IPS DF 4.7 (cell line): ENCODE data around the gene OGFR.

Experiments
- DNase-seq: peaks from one replicate; pipeline ENCODE4 v3.0.0-alpha.2; 2013; ENCODE audit warnings: low spot score; ENCODE audit errors: extremely low read depth

OGFR gene

GRCh38 chr20:62824476-62825332, 20.1 kb downstream of the OGFR start:
- no peak for DNase-seq

GRCh38 chr20:62825333-62825985, 20.8 kb downstream of the OGFR start:
- DNase-seq = no peak

- no peak for DNase-seq
These were observed 21.5 kb downstream of the OGFR start for GRCh38 chr20:62825986-62826645.

- DNase-seq = no peak
These were observed 22.1 kb downstream of the OGFR start for GRCh38 chr20:62826646-62827310.

GRCh38 chr20:62827311-62828038, 22.8 kb downstream of the OGFR start:
- no peak for DNase-seq

GRCh38 chr20:62828051-62828450, 23.4 kb downstream of the OGFR start:
- no peak for DNase-seq

- no peak for DNase-seq
These were observed 24.0 kb downstream of the OGFR start for GRCh38 chr20:62828511-62829230.

GRCh38 chr20:62829231-62830230, 24.9 kb downstream of the OGFR start:
- no peak for DNase-seq

- no peak for DNase-seq
These were observed 25.6 kb downstream of the OGFR start for GRCh38 chr20:62830251-62830650.

- no peak for DNase-seq
These were observed 26.2 kb downstream of the OGFR start for GRCh38 chr20:62830821-62831220.

- DNase-seq = no peak
These were observed 26.7 kb downstream of the OGFR start for GRCh38 chr20:62831361-62831788.

GRCh38 chr20:62831854-62832211, 27.2 kb downstream of the OGFR start:
- no peak for DNase-seq

GRCh38 chr20:62832212-62832922, 27.7 kb downstream of the OGFR start:
- no peak for DNase-seq

GRCh38 chr20:62832951-62833391, 28.3 kb downstream of the OGFR start:
- DNase-seq = no peak

GRCh38 chr20:62834967-62835730, 30.5 kb downstream of the OGFR start:
- DNase-seq = no peak

GRCh38 chr20:62835931-62836861, 31.6 kb downstream of the OGFR start:
- DNase-seq = no peak
